ENCODE results near the gene ARHGEF19. TPM values are rescaled to one million over a fixed set of nuclear protein-coding genes. Genes with fewer than 3 reads are reported as not detected.

Gene ARHGEF19
- total and polyA plus RNA-seq, 8 donors, result 5.0 to 17.1 (median 9.7) TPM

DNA sequence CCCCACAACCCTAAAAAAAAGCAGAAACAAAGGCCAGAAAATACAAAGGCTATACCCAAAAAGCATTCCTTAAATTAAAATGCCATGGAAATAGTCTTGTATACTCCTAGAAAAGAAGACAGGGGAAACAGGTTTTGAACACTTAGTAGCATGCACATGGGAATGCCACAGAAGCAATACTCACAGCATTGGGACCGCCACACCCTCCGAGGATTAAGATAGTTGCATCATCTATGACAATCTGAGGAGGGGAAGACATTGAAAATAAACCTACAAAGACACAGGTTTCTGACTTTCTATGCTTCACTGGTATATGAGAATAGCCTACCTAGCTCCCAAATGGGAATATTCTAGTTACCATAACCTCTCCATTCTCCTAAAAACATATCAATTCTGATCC lies 40.5 kb upstream of the ARHGEF19 start:
- FAIRE-seq, result no peak
- no peaks in the 10 kb centered on the region for H3K27me3 ChIP-seq
- H3K4me1 ChIP-seq, result peaks cover 10 to 34% (median 19%) of the 10 kb centered on the region in 3 donors
- WGBS, 2 donors, result 90 to 94% methylated on average over 2 of the region's 2 CpGs
- ATAC-seq, result no peak
- intact Hi-C loops (cut with DNase I), result no loop called here
- peaks cover 0 to 21% (median 9%) of the 10 kb centered on the region in 3 donors for H3K36me3 ChIP-seq
- no peak overlapping the region for H3K4me3 ChIP-seq
- no peak for DNase-seq
- no peaks in the 10 kb centered on the region for H3K9me3 ChIP-seq
- TF ChIP-seq, protein P1, sequence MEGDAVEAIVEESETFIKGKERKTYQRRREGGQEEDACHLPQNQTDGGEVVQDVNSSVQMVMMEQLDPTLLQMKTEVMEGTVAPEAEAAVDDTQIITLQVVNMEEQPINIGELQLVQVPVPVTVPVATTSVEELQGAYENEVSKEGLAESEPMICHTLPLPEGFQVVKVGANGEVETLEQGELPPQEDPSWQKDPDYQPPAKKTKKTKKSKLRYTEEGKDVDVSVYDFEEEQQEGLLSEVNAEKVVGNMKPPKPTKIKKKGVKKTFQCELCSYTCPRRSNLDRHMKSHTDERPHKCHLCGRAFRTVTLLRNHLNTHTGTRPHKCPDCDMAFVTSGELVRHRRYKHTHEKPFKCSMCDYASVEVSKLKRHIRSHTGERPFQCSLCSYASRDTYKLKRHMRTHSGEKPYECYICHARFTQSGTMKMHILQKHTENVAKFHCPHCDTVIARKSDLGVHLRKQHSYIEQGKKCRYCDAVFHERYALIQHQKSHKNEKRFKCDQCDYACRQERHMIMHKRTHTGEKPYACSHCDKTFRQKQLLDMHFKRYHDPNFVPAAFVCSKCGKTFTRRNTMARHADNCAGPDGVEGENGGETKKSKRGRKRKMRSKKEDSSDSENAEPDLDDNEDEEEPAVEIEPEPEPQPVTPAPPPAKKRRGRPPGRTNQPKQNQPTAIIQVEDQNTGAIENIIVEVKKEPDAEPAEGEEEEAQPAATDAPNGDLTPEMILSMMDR (IDR thresholded peaks at IDR 0.05), result no peak
- no peak overlapping the region for H3K27ac ChIP-seq

DNA sequence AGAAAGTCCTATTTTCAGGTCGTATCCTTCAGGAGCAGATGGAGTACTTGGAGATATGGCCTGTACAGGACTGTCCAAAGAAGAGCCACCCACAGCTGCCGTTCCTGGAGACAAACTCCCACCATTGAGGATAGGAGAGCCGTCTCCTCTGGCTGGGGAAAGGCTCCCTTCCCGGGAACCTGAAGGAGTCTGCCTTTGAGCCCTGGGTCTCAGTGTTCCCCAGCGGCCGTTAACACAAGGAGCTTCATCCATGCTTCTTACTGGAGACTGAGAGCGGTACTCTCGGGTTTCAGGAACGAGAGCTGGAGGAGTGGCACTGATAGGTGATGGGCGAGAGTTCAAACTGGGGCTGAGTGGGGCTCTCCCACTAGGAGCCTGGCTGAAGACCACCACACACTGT lies 38.9 kb upstream of the ARHGEF19 start:
- peaks cover 0 to 21% (median 9%) of the 10 kb centered on the region in 3 donors for H3K36me3 ChIP-seq
- no peaks in the 10 kb centered on the region for H3K27me3 ChIP-seq
- H3K4me3 ChIP-seq, result no peak overlapping the region
- intact Hi-C loops (cut with DNase I), result no loop called here
- peaks cover 22 to 46% (median 27%) of the 10 kb centered on the region in 3 donors for H3K4me1 ChIP-seq
- TF ChIP-seq, protein P1 (IDR thresholded peaks at IDR 0.05), result no peak
- ATAC-seq, result no peak
- no peak for FAIRE-seq
- DNase-seq, result no peak
- 79 to 86% methylated on average over 10 of the region's 10 CpGs for WGBS, 2 donors
- H3K9me3 ChIP-seq, result no peaks in the 10 kb centered on the region
- H3K27ac ChIP-seq, result no peak overlapping the region

DNA sequence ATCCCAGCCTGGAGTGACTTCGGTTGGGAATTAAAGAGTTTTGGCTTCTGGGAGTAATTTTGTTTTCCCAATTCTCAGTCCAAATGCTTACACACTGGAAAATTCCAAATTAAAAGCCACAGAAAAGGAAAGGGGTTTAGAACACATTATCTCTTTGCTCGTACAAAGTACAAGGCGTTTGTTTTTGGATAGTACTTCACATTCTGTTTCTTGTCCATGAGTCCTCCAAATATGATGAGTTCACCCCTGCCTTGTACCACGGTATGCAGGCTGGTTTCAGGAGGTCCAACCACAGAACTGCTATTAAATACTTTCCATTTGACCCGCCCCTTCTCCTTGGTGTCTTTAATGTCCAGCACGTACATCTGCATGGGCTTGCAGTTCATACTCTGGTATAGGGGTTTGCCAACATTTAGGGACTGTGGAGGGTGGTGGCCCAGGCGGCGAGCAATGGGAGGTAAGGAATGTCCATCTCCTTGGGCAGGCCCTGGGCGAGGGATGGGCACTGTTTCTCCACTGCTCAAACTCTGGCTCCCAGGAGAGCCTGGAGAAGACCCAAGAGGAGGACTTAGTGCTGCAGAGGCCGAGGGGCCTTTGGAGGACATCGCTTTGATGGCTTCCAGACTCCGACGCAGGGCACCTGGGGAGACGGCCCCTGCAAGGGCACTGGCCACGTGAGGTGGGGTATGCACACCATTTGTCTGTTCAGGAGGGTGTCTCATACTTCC lies 38.2 kb upstream of the ARHGEF19 start:
- H3K9me3 ChIP-seq, result no peaks in the 10 kb centered on the region
- 82 to 89% methylated on average over 15 of the region's 15 CpGs for WGBS, 2 donors
- FAIRE-seq (no peak), DNase-seq (peak in 1 of 6 donors; percentile 48), ATAC-seq (no peak)
- no peak overlapping the region for H3K4me3 ChIP-seq
- intact Hi-C loops (cut with DNase I), result no loop called here
- H3K27ac ChIP-seq, result peak overlapping the region in 1 of 4 donors; percentile 28
- TF ChIP-seq, protein P1 (IDR thresholded peaks at IDR 0.05), result no peak
- H3K4me1 ChIP-seq, result peaks cover 22 to 46% (median 27%) of the 10 kb centered on the region in 3 donors
- peaks cover 0 to 20% (median 9%) of the 10 kb centered on the region in 3 donors for H3K36me3 ChIP-seq
- H3K27me3 ChIP-seq, result no peaks in the 10 kb centered on the region

DNA sequence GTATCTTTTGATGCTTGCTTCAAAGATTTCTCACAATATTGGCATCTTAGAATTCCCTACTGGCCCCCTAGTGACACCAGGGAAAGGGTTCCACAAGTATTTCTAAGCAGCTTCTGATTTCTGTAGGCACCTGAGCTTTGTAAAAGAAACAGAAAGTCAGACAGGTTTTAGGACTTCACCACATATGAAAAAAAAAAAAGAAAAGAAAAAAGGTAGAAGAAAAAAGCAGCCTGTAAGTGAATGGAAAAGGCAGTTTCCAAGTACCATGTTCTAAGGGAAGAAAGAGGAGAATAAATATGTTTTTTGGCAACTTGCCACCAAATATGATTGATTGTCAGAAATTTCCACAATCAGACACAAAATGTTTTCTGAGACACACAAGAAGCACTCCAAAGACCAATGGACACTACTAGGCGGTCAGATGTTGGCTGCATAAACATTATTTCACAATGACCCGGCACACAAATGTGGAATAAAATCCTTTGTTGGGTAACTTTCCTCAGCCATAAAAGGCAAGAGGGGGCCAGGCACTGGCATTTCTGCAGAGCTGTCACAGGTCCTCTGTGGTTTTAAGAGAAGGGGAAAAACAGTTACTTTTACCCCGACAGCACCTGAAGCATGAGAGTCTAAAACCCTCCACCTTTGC lies 37.3 kb upstream of the ARHGEF19 start:
- H3K9me3 ChIP-seq, result no peaks in the 10 kb centered on the region
- peak overlapping the region in 3 of 4 donors; percentile 28 to 85 (median 83) for H3K27ac ChIP-seq
- ATAC-seq (peak in 3 of 4 donors; percentile 2 to 25 (median 19)), FAIRE-seq (no peak), DNase-seq (no peak)
- H3K4me3 ChIP-seq, result no peak overlapping the region
- TF ChIP-seq, protein P1 (IDR thresholded peaks at IDR 0.05), result no peak
- 24 to 25% methylated on average over 3 of the region's 3 CpGs for WGBS, 2 donors
- H3K4me1 ChIP-seq, result peaks cover 22 to 46% (median 27%) of the 10 kb centered on the region in 3 donors
- intact Hi-C loops (cut with DNase I), result loop anchor here in 1 of 3 donors (10.0 kb wide), 1 partner anchor 175 kb away; the partner anchor contains the start of gene FAM131C
- no peaks in the 10 kb centered on the region for H3K27me3 ChIP-seq
- H3K36me3 ChIP-seq, result peaks cover 0 to 11% (median 9%) of the 10 kb centered on the region in 3 donors
